BE2C (cell line): Measurements from ENCODE around the gene LPAR6.

ENCODE experiments used
- DNase-seq: peaks from one replicate; pipeline ENCODE4 v3.0.0-alpha.2; 2020
- H3K27me3 ChIP-seq: fragments of 250-450 bp; sonication (Bioruptor Pico); 2 replicates; pipeline ENCODE4 v1.5.1; 2020; ENCODE audit warnings: mild to moderate bottlenecking
- H3K36me3 ChIP-seq: fragments of 250-450 bp; sonication (Bioruptor Pico); 2 replicates; pipeline ENCODE4 v1.5.1; 2020; ENCODE audit warnings: mild to moderate bottlenecking
- H3K4me1 ChIP-seq: fragments of 250-450 bp; sonication (Bioruptor Pico); 2 replicates; pipeline ENCODE4 v1.5.1; 2020
- H3K4me3 ChIP-seq: 2 replicates; pipeline ENCODE4 v1.5.1; 2011; ENCODE audit warnings: low read depth, low read length
- H3K9me3 ChIP-seq: fragments of 250-450 bp; sonication (Bioruptor Pico); 2 replicates; pipeline ENCODE4 v1.5.1; 2020
- CTCF ChIP-seq: IDR thresholded peaks from 2 replicates; pipeline ENCODE4 v1.5.1; 2012; ENCODE audit warnings: mild to moderate bottlenecking, low read depth, low read length

LPAR6 gene

GRCh38 chr13:48370815-48371214 is 42.1 kb downstream of the LPAR6 start:
- Histone ChIP-seq H3K36me3 (peaks cover 5% of the 10 kb centered on the region), H3K9me3 (no peaks in the 10 kb centered on the region), H3K27me3 (no peaks in the 10 kb centered on the region), H3K4me1 (no peaks in the 10 kb centered on the region), H3K4me3 (no peak overlapping the region)
- TF ChIP-seq CTCF, result no peak
- no peak for DNase-seq

- H3K36me3 ChIP-seq, result peaks cover 3% of the 10 kb centered on the region
- no peak for TF ChIP-seq CTCF
- no peaks in the 10 kb centered on the region for H3K27me3 ChIP-seq
- no peak overlapping the region for H3K4me3 ChIP-seq
- no peaks in the 10 kb centered on the region for H3K4me1 ChIP-seq
- DNase-seq, result no peak
- H3K9me3 ChIP-seq, result no peaks in the 10 kb centered on the region
Measured at GRCh38 chr13:48369988-48370387, 42.9 kb downstream of the LPAR6 start.
